Fibroblast of lung (primary cell): ENCODE measurements around the gene POPDC3. TPM values are rescaled to one million over a fixed set of nuclear protein-coding genes. Genes with fewer than 3 reads are reported as not detected.
A peak's percentile ranks its signal among the peaks of the same experiment; 100 is the strongest.

Source experiments
- DNase-seq, 2 donors: peaks; one replicate each; pipeline versions ENCODE4 v3.0.0 to v3.0.0-alpha.2; 2010; ENCODE audit warnings: low read depth in 2 of 2
- H2AFZ ChIP-seq: 2 replicates; pipeline ENCODE4 v1.5.1; 2012; ENCODE audit warnings: low read length, control low read depth, inconsistent platforms
- H3K27ac ChIP-seq: 2 replicates; pipeline ENCODE4 v1.5.1; 2011; ENCODE audit warnings: low read length, control low read depth; ENCODE audit not compliant: insufficient read depth
- H3K27me3 ChIP-seq: 2 replicates; pipeline ENCODE4 v1.5.1; 2011; ENCODE audit warnings: mild to moderate bottlenecking, low read length; ENCODE audit not compliant: control insufficient read depth, insufficient read depth
- H3K36me3 ChIP-seq: 2 replicates; pipeline ENCODE4 v1.5.1; 2011; ENCODE audit warnings: low read length; ENCODE audit not compliant: control insufficient read depth, insufficient read depth
- H3K4me1 ChIP-seq: 2 replicates; pipeline ENCODE4 v1.5.1; 2011; ENCODE audit warnings: low read length; ENCODE audit not compliant: control insufficient read depth, insufficient read depth; ENCODE audit errors: extremely low read depth
- H3K4me2 ChIP-seq: 2 replicates; pipeline ENCODE4 v1.5.1; 2011; ENCODE audit warnings: low read length, control low read depth; ENCODE audit not compliant: insufficient read depth; ENCODE audit errors: extremely low read depth
- H3K4me3 ChIP-seq, 4 experiments: fragments of 200-600 bp in 1 of 4; sonication (generic) in 1 of 4; replicated peaks in 1 of 4; 2 replicates each; pipeline ENCODE4 v1.5.1; 2011 to 2016; ENCODE audit warnings: low read length in 4 of 4, low read depth in 3 of 4, mild to moderate bottlenecking in 3 of 4, control low read depth in 2 of 4, inconsistent platforms in 1 of 4, mixed read lengths in 1 of 4; ENCODE audit not compliant: insufficient read depth in 1 of 4; ENCODE audit errors: control extremely low read depth in 1 of 4
- H3K79me2 ChIP-seq: 2 replicates; pipeline ENCODE4 v1.5.1; 2012; ENCODE audit warnings: mild to moderate bottlenecking, low read length, inconsistent platforms; ENCODE audit not compliant: control insufficient read depth, insufficient read depth
- H3K9ac ChIP-seq: 2 replicates; pipeline ENCODE4 v1.5.1; 2011; ENCODE audit warnings: mild to moderate bottlenecking, low read length, control low read depth; ENCODE audit not compliant: insufficient read depth
- H3K9me3 ChIP-seq: 2 replicates; pipeline ENCODE4 v1.5.1; 2012; ENCODE audit warnings: low read depth, low read length; ENCODE audit not compliant: control insufficient read depth, insufficient read depth
- H4K20me1 ChIP-seq: 2 replicates; pipeline ENCODE4 v1.5.1; 2011; ENCODE audit warnings: low read length; ENCODE audit not compliant: control insufficient read depth, insufficient read depth; ENCODE audit errors: extremely low read depth
- CTCF ChIP-seq, 2 donors: IDR thresholded peaks in 1 of 2; conservative IDR thresholded peaks in 1 of 2; 1 replicate in 1 of 2; 2 replicates in 1 of 2; pipeline ENCODE4 v1.5.1; 2011 to 2012; ENCODE audit warnings: low read length in 2 of 2, control low read depth in 1 of 2, inconsistent platforms in 1 of 2, low read depth in 1 of 2, mild to moderate bottlenecking in 1 of 2
- EZH2 ChIP-seq: IDR thresholded peaks from 2 replicates; pipeline ENCODE4 v1.5.1; 2012; ENCODE audit warnings: low read length, control low read depth, mild to moderate bottlenecking; ENCODE audit errors: missing control alignments
- polyA plus RNA-seq, 2 donors: library from polyadenylated mRNA; depleted of rRNA in 1 of 2; stranded (reverse) in 1 of 2; unstranded in 1 of 2; fragments of >200 nt; gene quantifications; 2 replicates each; pipeline ENCODE4 v1.2.1, GENCODE V29; 2011 to 2012; ENCODE audit warnings: missing spikeins in 1 of 2
- total RNA-seq: library from RNA; depleted of rRNA; stranded (reverse); fragments of >200 nt; gene quantifications from 2 replicates; pipeline ENCODE4 v1.2.1, GENCODE V29; 2014

Gene POPDC3
- total and polyA plus RNA-seq, 2 donors (not counting 1 experiment from before 2014, with no cell fraction given) = 14.2 to 18.1 TPM

GRCh38 chr6:105209950-105210706, 30.3 kb upstream of the POPDC3 start:
- Histone ChIP-seq H3K4me2 (no peak overlapping the region), H4K20me1 (no peaks in the 10 kb centered on the region), H3K79me2 (no peaks in the 10 kb centered on the region), H3K9me3 (no peaks in the 10 kb centered on the region), H3K27ac (peak overlapping the region; percentile 24), H2AFZ (peak overlapping the region; percentile 13), H3K36me3 (no peaks in the 10 kb centered on the region), H3K4me1 (peaks cover 3% of the 10 kb centered on the region), H3K27me3 (no peaks in the 10 kb centered on the region), H3K9ac (no peak overlapping the region), H3K4me3 (no peak overlapping the region)
- no peak for TF ChIP-seq CTCF (conservative IDR thresholded peaks at IDR 0.05 in 1 of 2, IDR thresholded peaks at IDR 0.05 in 1 of 2; ENCODE audit: low read depth in 1 of 2, low read length in 2 of 2)
- no peak for TF ChIP-seq EZH2
- peak; percentile 80 to 90 for DNase-seq

- DNase-seq = peak in 1 of 2 donors; percentile 75
- Histone ChIP-seq H3K36me3 (no peaks in the 10 kb centered on the region), H3K79me2 (no peaks in the 10 kb centered on the region), H3K4me3 (no peak overlapping the region), H3K27me3 (no peaks in the 10 kb centered on the region), H3K4me1 (peaks cover 3% of the 10 kb centered on the region), H2AFZ (no peak overlapping the region), H3K9ac (no peak overlapping the region), H4K20me1 (no peaks in the 10 kb centered on the region), H3K27ac (no peak overlapping the region), H3K9me3 (no peaks in the 10 kb centered on the region), H3K4me2 (no peak overlapping the region)
- TF ChIP-seq EZH2 = no peak
- TF ChIP-seq CTCF (conservative IDR thresholded peaks at IDR 0.05 in 1 of 2, IDR thresholded peaks at IDR 0.05 in 1 of 2; ENCODE audit: low read depth in 1 of 2, low read length in 2 of 2) = no peak
Observed at GRCh38 chr6:105207524-105208269, 27.9 kb upstream of the POPDC3 start.

- Histone ChIP-seq H3K79me2 (no peaks in the 10 kb centered on the region), H3K4me2 (no peak overlapping the region), H4K20me1 (no peaks in the 10 kb centered on the region), H3K27ac (no peak overlapping the region), H3K4me1 (no peaks in the 10 kb centered on the region), H3K27me3 (no peaks in the 10 kb centered on the region), H3K36me3 (no peaks in the 10 kb centered on the region), H2AFZ (no peak overlapping the region), H3K9ac (no peak overlapping the region), H3K4me3 (no peak overlapping the region), H3K9me3 (no peaks in the 10 kb centered on the region)
- TF ChIP-seq EZH2 (no peak), CTCF (conservative IDR thresholded peaks at IDR 0.05 in 1 of 2, IDR thresholded peaks at IDR 0.05 in 1 of 2; ENCODE audit: low read depth in 1 of 2, low read length in 2 of 2) (no peak)
- no peak for DNase-seq
Observed at GRCh38 chr6:105204768-105205167, 25.0 kb upstream of the POPDC3 start.
